Ovary (tissue), 9 donors: ENCODE results near the gene KCNQ5. TPM values are rescaled to one million over a fixed set of nuclear protein-coding genes. Genes with fewer than 3 reads are reported as not detected.

ENCODE experiments used
- DNase-seq, 5 donors: peaks; one replicate each; pipeline ENCODE4 v3.0.0-alpha.2; 2019 to 2020
- H3K27ac ChIP-seq, 2 donors: fragments of 200-600 bp; one replicate each; pipeline versions ENCODE4 v1.5.1 to v1.8.0; 2019 to 2022
- H3K27me3 ChIP-seq: fragments of 200-600 bp; one replicate; pipeline ENCODE4 v1.8.0; 2022
- H3K36me3 ChIP-seq: fragments of 200-600 bp; sonication (generic); one replicate; pipeline ENCODE4 v1.5.1; 2019
- H3K4me1 ChIP-seq: one replicate; pipeline ENCODE4 v1.8.1; 2013; ENCODE audit warnings: mild to moderate bottlenecking, moderate library complexity; ENCODE audit not compliant: insufficient read depth
- H3K4me3 ChIP-seq: fragments of 200-600 bp; sonication (generic); one replicate; pipeline ENCODE4 v1.5.1; 2017
- H3K9me3 ChIP-seq, 2 donors: fragments of 200-600 bp in 1 of 2; sonication (generic) in 1 of 2; one replicate each; pipeline versions ENCODE4 v1.5.1 to v1.8.1; 2013 to 2019; ENCODE audit warnings: mild to moderate bottlenecking in 1 of 2, moderate library complexity in 1 of 2
- EP300 ChIP-seq: sonication (generic); formaldehyde crosslinking; IDR thresholded peaks from one replicate; pipeline ENCODE4 v1.6.1; 2017; ENCODE audit warnings: antibody characterized with exemption
- POLR2A ChIP-seq: fragments of 450-650 bp; IDR thresholded peaks from one replicate; pipeline ENCODE4 v1.6.1; 2017; ENCODE audit warnings: antibody characterized with exemption, mild to moderate bottlenecking, moderate library complexity
- WGBS, 3 donors: extraction: QIAGEN DNeasy Blood & Tissue Kit in 1 of 3; methylation state at CpG; one replicate each; pipeline versions ENCODE4 v1.1.5 to v1.1.7; 2013 to 2017; 5-methylcytosine and 5-hydroxymethylcytosine counted together
- intact Hi-C, 4 donors: fragments of 100-400 bp; cut with DNase I; formaldehyde crosslinking; loops; one replicate each; pipeline versions ENCODE4 v1.11.0 to v1.15.1; 2022 to 2023
- microRNA-seq, 3 donors: library from miRNA; unstranded; fragments of <30 nt; microRNA quantifications; one replicate each; pipeline versions ENCODE4 to v1.2.0, GENCODE V29; 2019 to 2020
- polyA plus RNA-seq, 2 donors: library from polyadenylated mRNA; stranded (reverse); fragments of 200-250 nt in 1 of 2; fragments of 350-450 nt in 1 of 2; fragmentation: Illumina TruSeq in 1 of 2; extraction: RNeasy Lipid Tissue Mini Kit (QIAGEN cat#74804) in 1 of 2; gene quantifications; one replicate each; pipeline ENCODE4 v1.2.3, GENCODE V29; 2013 to 2014
- small RNA-seq: library from RNA; depleted of rRNA; stranded (forward); fragments of <200 nt; gene quantifications from one replicate; pipeline ENCODE3, GENCODE V24; 2016
- total RNA-seq, 7 donors: library from RNA; depleted of rRNA in 2 of 7; stranded (reverse); fragments of >200 nt in 2 of 7; fragmentation: NEBNext Ultra II Directional in 3 of 7; extraction: Animal tissue kit (Norgen Biotek cat#: 25700) in 3 of 7; gene quantifications; one replicate each; pipeline versions ENCODE4 v1.1.0 to v1.2.4, GENCODE V29; 2016 to 2023
- TF ChIP-seq, protein P1 (sequence below), 3 donors: fragments of 450-650 bp in 2 of 3; fragments of 200-600 bp in 1 of 3; IDR thresholded peaks; one replicate each; pipeline versions ENCODE4 v1.5.1 to v1.8.0; 2016 to 2022; ENCODE audit warnings: antibody characterized with exemption in 3 of 3, mild to moderate bottlenecking in 1 of 3
- donor health status: DM: no; HTN: no; CAD: no; lungs with moderate emphysema.
- donor health status: DM: no; HTN: no; CAD: no.
- donor health status: Bipolar disorder and iron deficiency.
- donor health status: DM: yes; HTN: yes; CAD: no.
- donor health status: DM: no; HTN: no; CAD: no.
- donor health status: DM: yes; HTN: yes; CAD: no.

Gene KCNQ5
- total and polyA plus RNA-seq, 9 donors: 0.02 to 0.80 (median 0.15) TPM; not detected in 2

DNA sequence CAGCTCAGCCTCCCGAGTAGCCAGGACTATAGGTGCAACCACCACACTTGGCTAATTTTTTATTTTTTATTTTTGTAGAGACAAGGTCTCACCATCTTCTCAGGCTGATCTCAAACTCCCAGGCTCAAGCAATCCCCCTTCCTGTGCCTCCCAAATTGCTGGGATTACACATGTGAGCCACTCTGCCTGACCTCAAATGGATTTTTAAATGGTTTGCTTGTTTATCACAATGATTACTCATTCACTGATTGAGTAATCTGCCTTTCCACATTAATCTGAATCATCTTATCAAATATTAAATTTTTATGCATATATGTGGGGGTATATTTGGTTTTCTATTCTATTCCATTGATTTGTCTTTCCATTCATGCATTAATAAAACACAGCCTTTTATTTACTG is 612.9 kb downstream of the KCNQ5 start:
- DNase-seq: no peak
- Histone ChIP-seq H3K9me3 (no peaks in the 10 kb centered on the region), H3K36me3 (no peaks in the 10 kb centered on the region), H3K27ac (no peak overlapping the region), H3K27me3 (no peaks in the 10 kb centered on the region), H3K4me1 (no peaks in the 10 kb centered on the region), H3K4me3 (no peak overlapping the region)
- TF ChIP-seq, protein P1, sequence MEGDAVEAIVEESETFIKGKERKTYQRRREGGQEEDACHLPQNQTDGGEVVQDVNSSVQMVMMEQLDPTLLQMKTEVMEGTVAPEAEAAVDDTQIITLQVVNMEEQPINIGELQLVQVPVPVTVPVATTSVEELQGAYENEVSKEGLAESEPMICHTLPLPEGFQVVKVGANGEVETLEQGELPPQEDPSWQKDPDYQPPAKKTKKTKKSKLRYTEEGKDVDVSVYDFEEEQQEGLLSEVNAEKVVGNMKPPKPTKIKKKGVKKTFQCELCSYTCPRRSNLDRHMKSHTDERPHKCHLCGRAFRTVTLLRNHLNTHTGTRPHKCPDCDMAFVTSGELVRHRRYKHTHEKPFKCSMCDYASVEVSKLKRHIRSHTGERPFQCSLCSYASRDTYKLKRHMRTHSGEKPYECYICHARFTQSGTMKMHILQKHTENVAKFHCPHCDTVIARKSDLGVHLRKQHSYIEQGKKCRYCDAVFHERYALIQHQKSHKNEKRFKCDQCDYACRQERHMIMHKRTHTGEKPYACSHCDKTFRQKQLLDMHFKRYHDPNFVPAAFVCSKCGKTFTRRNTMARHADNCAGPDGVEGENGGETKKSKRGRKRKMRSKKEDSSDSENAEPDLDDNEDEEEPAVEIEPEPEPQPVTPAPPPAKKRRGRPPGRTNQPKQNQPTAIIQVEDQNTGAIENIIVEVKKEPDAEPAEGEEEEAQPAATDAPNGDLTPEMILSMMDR (IDR thresholded peaks at IDR 0.05): no peak
- TF ChIP-seq EP300 (no peak), POLR2A (no peak)
- intact Hi-C loops: loop anchor here in 1 of 4 donors (2.0 kb wide), 1 partner anchor 24 kb away; no protein-coding TSS in a partner anchor
- 82 to 90% (median 88%) methylated on average over 1 of the region's 1 CpG for WGBS, 3 donors

DNA sequence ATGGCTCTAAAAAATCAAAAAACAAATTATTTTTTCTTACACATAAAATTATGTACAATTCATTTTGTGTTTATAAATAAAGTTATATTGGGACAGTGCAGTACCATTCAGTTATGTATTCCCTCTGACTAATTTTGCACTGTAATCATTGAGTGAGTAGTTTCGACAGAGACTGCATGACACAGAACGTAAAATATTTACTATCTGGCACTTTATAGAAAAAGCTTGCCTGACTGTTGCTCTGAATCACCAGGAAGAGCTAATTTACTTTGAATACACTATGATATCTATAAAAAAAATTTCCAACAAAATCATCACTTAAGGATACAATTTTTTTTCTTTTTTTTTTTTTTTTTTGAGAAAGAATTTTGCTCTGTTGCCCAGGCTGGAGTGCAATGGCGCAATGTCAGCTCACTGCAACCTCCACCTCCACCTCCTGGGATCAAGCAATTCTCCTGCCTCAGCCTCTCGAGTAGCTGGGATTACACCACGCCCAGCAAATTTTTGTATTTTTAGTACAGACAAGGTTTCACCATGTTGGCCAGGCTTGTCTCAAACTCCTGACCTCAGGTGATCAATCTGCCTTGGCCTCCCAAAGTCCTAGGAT is 614.4 kb downstream of the KCNQ5 start:
- H3K4me1 ChIP-seq: no peaks in the 10 kb centered on the region
- intact Hi-C loops: no loop called here
- DNase-seq: no peak
- H3K27me3 ChIP-seq: no peaks in the 10 kb centered on the region
- no peaks in the 10 kb centered on the region for H3K36me3 ChIP-seq
- 86 to 92% (median 91%) methylated on average over 5 of the region's 5 CpGs for WGBS, 3 donors
- TF ChIP-seq, protein P1 (IDR thresholded peaks at IDR 0.05): no peak
- no peaks in the 10 kb centered on the region for H3K9me3 ChIP-seq
- no peak overlapping the region for H3K27ac ChIP-seq
- no peak overlapping the region for H3K4me3 ChIP-seq

DNA sequence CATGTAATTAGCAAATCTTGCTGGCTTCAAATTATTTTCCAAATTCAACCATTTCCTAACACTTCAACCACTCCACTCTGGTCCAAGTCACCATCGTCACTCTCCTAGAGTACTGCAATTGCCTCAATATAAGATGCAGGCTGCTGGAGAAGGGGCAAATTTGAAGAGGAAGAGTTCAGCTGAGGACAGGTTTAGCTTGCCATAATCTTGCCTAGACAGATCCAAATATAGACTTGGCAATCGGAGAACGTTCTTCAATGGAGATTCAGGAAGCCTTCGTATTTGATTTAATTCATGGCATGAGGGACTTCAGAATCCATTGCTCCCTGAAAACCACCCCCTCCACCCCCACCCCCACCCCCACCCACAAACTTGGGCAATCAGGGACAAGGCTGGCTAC is 618.9 kb downstream of the KCNQ5 start:
- intact Hi-C loops: no loop called here
- no peak overlapping the region for H3K4me3 ChIP-seq
- no peaks in the 10 kb centered on the region for H3K9me3 ChIP-seq
- TF ChIP-seq, protein P1 (IDR thresholded peaks at IDR 0.05): no peak
- no peak for TF ChIP-seq EP300
- TF ChIP-seq POLR2A: no peak
- H3K36me3 ChIP-seq: no peaks in the 10 kb centered on the region
- no peak overlapping the region for H3K27ac ChIP-seq
- WGBS, 3 donors: 68 to 81% (median 75%) methylated on average over 4 of the region's 4 CpGs
- no peaks in the 10 kb centered on the region for H3K4me1 ChIP-seq
- DNase-seq: no peak
- H3K27me3 ChIP-seq: no peaks in the 10 kb centered on the region

DNA sequence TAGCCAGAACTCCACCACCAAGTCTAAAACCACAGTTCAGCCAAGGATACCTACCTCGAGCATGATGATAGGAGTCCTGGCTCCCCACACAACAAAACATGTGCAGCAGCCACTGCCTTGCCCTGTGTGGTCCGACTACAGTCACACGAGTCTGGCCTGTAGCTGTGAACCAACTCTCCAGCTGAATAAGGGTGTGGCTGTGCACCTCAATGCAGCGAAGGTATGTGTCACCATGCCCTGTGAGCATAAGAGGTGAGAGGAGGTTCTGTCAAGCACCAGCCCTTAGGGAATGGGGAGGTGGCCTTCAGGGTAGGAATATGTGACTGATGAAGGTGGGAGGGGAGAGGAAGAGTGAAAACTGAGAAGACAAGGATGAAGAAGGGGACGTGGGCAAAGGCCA is 620.1 kb downstream of the KCNQ5 start:
- TF ChIP-seq POLR2A: no peak
- no peak for TF ChIP-seq EP300
- no peaks in the 10 kb centered on the region for H3K27me3 ChIP-seq
- H3K9me3 ChIP-seq: no peaks in the 10 kb centered on the region
- intact Hi-C loops: no loop called here
- no peaks in the 10 kb centered on the region for H3K36me3 ChIP-seq
- no peak overlapping the region for H3K4me3 ChIP-seq
- no peak for DNase-seq
- no peak overlapping the region for H3K27ac ChIP-seq
- 83 to 95% (median 90%) methylated on average over 5 of the region's 5 CpGs for WGBS, 3 donors
- H3K4me1 ChIP-seq: no peaks in the 10 kb centered on the region

Small RNA genes lying within 50 kb of the gene (microRNA-seq; reads per million reads assigned to microRNA genes)
- 0 reads per million in 3 donors for gene MIR4282

Small RNA genes lying within 50 kb of the gene (small RNA-seq; reads per million reads assigned to genes)
- gene MIR4282: not detected
